Measurements from ENCODE around the gene MTA3. TPM values are rescaled to one million over a fixed set of nuclear protein-coding genes. Genes with fewer than 3 reads are reported as not detected.
"Not testable (repeated sequence)": the region's sequence is repeated elsewhere in the genome, so short reads cannot be mapped to it uniquely, and the experiment has no call there.

Gene MTA3
- polyA plus RNA-seq, 10 donors: 22.4 to 38.1 (median 29.6) TPM

DNA sequence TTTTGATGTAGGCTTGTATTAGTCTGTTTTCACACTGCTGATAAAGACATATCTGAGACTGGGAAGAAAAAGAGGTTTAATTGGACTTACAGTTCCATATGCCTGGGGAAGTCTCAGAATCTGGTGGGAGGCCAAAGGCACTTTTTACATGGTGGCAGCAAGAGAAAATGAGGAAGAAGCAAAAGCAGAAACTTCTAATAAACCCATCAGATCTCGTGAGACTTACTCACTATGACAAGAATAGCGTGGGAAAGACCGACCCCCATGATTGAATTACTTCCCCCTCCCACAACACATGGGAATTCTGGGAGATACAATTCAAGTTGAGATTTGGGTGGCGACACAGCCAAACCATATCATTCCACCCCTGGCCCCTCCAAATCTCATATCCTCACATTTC is 162.9 kb downstream of the MTA3 start:
- DNase-seq: not testable (repeated sequence)

DNA sequence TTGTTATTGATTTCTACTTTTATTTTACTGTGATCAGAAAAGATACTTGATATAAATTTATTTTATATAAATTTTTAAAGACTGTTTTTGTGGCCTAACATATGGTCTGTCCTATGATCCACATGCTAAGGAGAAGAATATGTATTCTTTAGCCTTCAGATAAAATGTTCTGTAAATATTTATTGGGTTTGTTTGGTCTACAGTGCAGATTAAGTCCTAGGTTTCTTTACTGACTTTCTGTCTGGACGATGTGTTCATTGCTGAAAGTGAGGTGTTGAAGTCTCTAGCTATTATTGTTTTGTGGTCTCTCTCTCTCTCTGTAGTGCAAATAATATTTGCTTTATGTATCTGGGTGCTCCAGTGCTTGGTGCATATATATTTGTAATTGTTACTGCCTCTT is 165.4 kb downstream of the MTA3 start:
- no peak for DNase-seq

DNA sequence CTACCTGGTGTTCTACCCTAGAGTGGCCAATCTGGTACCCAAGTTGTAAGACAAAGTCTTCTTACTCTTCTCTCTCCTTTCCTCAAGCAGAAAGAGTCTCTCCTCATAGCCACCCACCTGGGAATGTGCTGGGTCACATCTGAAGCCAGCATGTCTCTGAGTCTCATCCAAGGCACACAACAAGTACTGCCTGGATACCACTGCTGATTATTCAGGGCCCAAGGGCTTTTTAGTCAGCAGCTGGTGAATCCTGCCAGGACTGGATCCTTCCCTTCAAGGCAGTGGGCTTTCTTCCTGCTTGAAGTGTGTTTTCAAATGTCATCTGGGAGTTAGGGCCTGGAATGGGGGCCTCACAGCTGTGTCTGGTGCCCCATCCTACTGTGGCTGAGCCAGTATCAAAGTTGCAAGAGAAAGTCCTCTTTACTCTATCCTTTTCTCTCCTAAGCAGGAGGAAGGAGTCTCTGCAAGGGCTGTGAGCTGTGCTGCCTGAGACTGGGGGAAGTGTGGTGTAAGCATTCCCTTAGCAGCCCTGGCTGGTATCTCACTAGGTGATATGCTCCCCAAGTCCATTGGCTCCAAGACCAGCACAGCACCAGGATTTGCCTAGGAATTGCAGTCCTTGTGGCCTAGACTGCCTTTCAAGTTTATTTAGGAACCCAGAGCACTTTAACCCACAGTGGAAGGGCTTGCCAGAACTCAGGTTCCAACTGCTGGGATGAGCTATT is 168.3 kb downstream of the MTA3 start:
- DNase-seq: no peak

DNA sequence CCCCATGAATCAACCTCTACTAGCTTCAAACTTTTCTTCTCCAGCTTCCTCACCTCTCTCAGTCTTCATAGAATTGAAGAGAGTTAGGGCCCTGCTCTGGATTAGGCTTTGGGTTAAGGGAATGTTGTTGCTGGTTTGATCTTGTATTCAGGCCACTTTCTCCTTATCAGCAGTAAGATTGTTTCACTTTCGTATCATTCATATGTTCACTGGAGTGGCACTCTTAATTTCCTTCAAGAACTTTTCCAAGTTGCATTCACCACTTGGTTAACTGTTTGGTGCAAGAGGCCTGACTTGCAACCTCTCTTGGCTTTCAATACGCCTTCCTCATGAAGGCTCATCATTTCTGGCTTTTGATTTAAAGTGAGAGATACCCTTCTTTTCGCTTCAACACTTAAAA is 172.7 kb downstream of the MTA3 start:
- no peak for DNase-seq

DNA sequence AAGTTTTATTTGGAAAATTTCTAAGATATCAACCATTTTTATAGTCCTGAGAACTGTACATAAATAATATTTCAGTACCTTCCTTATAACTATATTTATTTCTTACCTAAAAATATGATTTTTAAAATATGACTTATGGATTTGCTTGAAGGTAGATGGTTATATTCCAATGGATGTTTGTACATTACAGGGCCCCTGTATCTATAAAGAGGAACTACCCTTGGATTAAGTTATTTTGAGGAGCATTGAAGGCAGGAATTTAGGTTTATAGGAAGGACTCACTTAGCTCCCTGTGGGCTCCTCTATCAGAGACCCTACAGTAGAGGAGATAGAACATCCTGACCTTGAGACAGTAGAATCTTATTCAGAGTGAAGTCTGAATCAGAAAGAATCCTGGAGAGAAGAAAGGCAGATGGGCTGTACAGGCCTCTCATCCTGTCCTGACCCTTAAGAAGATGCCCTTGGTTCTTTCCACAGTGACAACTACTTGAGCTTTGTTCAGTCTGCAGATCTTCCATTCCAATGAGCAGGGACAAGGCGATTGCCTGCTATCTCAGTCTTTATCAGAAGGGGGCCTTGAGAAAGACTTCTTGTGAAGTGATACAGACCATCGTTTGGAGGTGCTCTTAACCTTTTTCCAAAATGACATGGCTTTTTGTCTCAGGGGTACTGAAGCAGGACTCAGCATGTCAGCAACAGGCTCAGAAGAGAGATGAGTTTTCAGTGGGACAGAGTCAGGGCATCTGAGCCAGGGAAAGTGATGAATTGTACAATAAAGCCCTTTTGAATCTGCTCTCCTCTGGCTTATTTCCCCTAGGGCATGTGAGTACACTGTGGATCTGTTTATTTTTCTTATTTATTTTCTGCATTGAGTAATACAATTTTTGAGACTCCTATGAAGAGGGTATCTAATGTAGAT is 174.6 kb downstream of the MTA3 start:
- no peak for DNase-seq

DNA sequence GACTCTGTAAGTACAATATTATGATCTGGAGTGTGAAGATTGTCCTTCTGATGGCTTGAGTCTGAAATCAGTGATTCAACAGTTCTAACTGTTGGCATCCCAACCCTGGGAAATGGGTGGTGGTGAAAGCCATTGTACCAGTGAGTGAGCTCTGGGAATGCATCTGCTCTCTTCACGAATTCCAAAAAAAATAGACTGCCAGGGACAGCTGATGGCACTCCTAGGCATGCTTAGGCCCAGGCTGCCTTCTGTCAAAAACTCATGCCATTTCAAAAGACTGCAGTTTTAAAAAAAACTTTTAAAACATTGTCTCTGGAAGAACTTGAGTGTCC is 175.2 kb downstream of the MTA3 start:
- no peak for DNase-seq

DNA sequence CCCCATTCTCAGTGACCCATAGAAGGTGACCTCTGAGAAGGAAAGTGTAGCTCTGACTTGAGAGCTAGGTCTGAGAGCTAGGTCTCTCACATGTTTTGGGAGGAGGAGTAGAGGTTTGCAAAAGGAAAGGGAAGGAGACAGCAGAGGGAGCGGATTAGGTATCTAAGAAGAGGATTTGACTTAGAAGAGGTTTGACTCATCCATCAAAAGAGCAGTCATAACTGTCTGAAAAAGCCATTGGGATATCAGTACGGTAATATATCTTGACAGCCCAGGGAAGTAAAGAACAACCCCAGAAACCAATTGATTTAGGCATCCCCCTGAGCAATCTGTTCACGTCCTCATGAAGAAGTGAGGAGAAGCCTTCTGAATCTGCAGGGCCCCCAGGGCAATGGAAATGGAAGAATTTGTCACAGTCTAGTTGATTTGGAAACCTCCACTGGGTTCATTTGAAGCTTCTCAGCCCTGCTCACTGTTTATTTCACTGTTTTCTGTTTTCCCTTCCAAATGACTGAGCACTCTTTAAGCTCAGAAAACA is 176.2 kb downstream of the MTA3 start:
- DNase-seq: no peak

DNA sequence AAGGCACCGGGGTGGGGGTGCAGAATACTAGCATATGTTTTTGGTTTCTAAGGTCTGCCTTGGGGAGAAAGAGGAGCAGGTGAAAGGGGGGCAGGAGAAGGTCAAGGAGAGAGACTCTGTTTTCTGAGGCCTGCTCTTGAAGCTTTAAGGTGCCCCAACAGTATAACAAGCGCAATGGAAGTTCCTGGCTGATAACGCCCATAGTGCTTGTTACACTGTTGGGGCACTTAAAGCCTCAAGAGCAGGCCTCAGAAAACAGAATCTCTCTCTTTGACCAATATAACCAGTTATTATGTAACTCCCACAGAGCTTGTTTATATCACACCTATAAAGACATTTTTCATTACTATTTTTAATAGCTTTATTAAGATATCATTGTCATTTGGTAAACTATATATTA is 179.0 kb downstream of the MTA3 start:
- DNase-seq: no peak

DNA sequence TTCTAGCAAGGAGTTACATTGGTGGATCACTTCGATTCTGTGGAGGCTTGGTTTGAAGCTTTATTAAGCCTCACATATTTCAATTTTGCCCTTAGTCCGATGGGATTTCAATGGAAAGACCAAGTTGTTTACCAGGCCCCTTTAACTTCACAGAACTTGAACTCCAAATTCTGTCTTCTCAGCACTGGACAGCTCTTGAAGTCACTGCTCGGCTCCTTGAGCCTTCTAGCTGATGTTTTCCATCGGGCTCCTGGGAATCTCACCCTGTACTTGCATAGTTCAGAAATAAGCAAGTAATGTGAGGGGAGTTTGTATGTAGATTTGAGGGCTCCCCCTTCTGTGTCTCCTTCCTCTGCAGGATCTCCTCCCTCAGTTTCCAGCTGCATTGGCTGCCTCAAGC is 180.4 kb downstream of the MTA3 start:
- no peak for DNase-seq

DNA sequence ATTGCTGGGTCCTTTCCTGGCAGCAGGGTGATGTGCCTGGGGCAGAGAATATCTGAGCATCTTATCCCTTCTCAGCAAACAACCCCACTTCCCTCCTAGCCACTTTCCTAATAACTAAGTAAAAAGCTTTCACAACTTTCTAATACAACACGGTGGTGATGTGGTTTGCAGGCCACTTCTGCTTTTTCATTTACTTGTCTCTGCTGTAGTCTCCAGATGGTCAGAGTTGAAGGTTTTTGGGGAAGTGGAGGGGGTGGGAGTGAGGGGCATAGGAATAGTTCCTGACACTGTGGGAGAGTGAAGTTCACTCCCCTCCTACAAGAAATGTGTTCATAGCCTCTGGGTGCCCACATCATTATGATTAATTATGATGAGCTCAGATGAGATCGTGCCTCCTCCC is 183.9 kb downstream of the MTA3 start:
- DNase-seq: no peak

DNA sequence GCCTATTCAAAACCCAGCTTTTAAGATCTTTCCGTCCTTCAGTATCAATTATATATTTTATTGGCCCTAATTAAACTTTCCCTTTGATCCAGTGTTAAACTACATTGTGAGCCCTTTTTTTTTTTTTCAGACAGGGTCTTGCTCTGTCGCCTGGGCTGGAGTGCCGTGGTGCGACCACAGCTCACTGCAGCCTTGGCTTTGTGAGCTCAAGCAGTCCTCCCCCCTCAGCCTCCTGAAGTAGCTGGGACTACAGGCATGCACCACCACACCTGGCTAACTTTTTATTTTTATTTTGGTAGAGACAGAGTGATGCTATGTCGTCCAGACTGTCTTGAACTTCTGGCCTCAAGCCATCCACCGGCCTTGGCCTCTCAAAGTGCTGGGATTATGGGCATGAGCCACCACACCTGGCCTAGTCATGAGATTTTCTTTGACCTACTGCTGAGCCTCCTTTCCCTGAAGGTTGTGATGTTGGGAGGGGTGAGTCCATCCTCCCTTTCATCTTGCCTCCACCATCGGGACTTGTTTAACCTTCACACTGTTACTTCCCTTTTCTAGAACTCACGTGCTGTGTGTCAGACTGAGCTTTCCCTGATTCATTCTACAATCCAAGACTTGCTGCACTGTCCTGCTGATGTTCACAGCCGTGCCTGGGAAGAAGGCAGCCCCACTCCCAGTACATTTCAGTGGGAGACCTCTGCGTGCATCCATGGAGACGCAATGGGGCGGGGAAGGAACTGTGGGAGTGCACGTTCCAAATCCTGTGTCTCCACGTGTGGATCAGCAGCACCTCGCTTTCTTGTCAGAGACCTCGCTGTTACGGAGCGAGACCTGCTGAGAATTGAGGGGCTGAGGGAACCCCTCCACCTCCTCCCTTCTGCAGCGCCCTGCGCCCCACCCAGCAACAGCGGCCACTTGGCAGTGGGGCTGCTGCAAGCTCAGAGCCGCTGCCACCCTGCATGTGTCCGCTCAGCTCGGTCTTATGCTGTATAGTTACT is 184.7 kb downstream of the MTA3 start:
- DNase-seq: no peak

DNA sequence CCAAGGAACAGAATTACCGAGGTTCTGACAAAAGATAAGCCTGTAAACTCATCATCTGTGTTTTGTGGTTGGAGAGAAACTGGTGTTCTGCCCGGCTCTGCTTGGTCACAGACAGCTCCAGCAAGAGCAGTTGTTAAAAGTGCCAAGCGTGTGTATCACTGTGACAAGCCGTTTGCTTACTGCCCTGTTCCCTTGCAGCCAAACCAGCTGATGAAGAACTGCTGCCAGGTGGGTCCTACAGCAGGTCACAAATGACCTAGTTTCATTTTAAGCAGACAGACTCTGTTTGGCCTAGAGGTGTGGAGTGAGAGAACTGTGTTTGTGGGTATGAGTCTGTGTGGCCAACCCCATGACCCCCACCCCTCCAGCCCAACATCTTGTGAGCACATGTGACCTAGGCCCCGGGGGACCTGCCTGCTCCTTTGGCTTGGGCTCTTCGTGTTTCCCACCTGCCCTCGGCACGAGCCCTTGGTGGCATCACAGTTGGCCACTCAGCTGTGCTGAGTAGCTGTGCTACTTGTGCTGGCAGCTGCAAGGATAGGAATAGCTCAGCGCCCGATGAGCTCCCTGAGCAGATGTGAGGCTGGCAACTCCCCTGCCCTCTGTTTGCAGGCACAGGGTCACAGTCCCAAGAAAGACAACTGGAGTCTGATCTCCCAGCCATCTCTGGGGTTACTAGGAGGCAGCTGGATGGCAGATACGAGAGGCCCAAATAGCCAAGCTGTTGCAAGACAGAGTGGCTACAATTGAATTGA is 185.8 kb downstream of the MTA3 start:
- DNase-seq: peak; percentile 74 to 83 (median 79)

DNA sequence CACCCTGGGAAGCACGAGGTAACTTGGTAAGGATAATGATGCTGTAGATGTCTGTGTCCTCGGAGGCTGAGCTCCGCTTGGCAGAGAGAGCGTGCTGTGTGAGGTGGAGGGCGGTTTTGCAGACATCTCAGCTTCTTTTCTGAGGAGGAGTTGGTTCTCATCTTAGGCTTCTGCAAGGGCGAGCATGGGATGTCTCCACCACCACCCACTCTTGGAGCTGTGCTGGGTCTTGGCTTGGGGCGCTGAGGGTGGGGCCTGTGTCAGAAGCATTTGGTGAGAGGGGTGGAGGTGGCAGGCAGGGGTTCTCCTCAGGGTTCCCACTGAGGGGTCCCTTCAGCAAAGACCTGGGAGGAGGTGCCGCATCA is 186.3 kb downstream of the MTA3 start:
- no peak for DNase-seq

DNA sequence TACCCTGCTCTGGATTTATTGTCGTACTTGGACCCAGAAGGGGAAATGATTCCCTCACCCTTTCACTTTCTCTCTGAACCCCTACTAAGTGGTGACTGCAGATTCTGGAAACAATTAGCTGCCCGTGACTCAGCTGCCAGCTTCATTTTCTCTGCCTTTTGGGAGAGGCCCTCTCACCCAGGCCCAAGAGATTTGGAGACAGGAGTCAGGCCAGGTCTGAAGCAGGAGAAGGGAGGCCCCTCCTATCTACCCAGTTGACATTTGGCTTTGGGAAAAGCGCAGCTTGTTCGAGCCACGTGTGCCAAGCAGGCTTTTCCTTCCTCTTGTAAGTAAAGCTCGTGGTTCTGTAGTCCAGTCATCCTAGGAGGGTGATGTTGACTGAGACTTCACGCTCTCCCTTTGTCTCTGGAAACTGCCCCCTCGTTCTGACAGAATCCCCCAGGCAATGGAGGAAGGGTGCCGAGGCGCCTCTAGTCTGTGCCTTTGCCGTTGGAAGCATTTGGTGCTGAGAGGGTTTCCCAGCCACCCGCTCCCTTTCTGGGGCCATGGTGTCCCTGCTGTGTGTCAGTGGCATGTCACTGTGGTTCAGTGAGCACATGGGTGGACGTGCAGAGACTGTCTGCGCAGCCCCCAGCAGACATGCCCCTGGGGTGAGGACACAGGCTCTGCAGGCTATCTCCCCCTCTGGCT is 186.9 kb downstream of the MTA3 start:
- peak in 1 of 3 donors; percentile 33 for DNase-seq

DNA sequence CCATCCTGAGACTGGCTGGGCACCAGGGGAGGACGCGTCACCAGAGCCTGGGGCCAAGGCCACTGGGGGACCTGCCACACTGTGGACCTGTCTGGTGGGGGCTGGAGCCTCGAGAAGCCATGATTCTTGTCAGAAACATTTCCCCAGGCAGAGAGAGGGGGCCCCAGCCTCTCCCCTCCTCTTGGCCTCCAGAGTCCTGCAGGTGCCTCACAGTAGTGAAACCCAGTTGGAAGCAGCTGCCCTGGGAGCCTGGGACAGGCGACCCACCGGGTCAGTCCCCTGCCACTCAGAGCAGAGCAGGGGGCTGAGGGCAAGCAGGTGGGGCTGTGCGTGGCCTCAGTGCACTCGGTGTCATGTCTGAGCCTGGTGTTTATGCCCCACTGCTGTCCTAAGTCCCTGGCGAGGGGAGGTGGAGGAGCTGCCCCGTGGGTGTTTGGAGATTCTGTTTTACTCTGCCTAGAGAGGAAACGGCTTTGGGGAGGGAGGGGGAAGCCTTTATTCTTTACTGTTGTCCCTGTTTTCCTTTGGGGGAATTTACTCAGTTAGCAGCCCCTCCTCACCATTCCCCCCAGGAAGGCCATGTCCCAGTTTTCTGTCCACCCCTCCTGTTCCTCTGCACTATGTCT is 187.8 kb downstream of the MTA3 start:
- DNase-seq: no peak

DNA sequence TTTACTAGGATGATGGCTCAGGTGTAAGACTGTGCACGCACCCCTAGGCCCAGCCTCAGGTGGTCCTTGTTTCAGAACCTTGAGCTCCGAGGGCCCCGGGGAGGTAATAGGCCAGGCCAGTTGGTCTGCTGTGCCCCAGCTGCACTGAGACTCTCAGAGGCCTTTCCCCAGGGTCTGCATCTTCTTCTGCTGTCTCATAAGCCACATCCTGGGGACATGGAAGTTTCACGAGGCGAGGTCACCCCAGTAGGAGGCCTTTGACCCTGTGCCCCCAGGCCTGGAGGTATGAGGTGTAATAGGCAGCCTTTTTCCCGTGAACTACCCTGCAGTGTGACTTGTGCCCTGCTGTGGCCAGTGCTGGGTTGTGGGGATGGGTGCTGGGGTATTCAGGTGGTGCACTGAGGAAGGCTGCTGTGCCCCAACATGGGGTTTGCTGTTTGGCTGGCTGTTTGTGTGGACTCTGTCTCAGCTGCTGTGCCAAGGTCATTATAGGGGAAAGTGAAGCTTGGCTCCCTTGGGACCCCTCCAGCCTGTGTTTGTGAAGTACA is 188.6 kb downstream of the MTA3 start:
- no peak for DNase-seq

DNA sequence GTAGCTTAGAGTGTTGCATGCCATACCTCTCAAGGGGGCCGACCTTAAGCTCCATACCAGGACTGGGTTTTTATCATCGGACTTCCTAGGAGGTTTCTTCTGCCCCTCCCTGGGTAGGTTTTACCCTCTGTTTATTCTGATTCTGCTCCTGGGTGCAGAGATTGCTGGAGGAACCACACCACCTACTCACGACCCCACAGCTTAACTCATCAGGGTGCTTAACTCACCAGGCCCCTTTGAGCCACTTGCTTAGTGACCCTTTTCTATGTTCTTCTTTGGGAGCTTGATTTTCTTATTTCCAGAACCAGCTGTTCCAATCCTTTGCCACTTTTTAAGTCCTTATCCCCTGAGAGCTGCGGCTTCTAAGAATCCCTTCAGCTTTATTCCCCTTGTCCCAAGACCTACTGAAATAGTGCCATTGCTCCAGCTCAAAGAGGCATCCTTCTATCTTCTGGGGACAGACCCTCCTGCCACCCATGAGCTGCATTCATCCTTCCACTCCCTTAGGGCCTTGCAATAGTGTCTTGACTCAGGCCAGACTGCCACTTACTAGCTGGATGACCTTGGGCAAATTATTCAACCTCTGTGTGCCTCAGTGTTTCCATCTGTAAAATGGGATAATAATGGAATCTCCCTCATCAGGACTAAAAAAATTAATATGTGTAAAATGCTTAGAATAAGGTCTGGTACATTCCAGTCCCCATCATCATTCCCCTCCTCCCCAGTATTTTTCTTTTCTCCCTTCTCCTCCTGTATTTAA is 189.7 kb downstream of the MTA3 start:
- no peak for DNase-seq

DNA sequence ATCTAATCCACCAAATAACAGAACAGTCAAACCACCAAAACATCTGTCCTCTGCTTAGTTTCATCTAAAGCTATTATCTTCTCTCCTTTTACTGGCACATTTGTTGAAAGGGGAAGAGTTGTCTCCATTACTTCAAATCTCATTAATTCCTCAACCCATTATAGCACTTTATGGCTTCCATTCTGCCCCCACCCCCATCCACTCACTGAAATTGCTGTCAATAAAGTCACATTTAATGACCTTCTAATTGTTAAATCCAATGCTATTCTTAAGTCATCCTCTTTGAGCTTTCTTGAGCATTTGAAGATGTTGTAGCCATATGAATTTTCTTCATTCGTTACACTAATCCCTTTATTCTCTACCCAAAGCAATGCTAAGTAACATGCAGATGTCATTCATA is 190.3 kb downstream of the MTA3 start:
- no peak for DNase-seq

DNA sequence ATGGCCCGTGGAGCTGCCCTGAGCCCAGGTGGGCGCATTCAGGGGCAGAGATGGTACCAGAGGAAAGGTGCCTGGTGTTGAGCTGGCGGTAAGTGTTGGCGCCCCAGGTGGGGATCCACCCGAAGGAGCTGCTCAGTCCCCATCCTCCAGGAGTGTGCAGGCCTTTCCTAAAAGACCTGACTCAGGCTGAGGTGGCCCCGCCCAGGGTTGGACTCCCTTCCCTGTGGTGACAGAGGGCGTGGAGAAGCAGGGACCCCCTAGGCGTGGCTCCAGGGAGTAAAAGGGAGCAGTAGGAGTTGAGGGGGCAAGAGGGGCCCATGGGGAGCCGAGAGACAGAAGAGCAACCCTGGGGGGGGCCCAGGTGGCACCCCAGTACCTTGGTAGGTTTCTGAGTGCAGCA is 193.1 kb downstream of the MTA3 start:
- DNase-seq: no peak

Data from muscle of back (tissue), 11 donors.